OCI-LY7 (cell line): ENCODE results near the gene SNX9. TPM values are rescaled to one million over a fixed set of nuclear protein-coding genes. Genes with fewer than 3 reads are reported as not detected.

Source experiments
- BruUV-seq: library from RNA; stranded (reverse); fragments of 400-500 nt; replicated peaks from 2 replicates; lab custom pipeline; 2021; lab: Mats Ljungman, UMichigan
- CTCF ChIA-PET: fragments of 300-600 bp; sonication (Branson Sonifier 250); formaldehyde crosslinking; loops from one replicate; lab custom pipeline; 2022; ENCODE audit warnings: antibody characterized with exemption; ENCODE audit not compliant: unreplicated experiment; lab: Charles Lee
- POLR2A ChIA-PET: fragments of 300-600 bp; sonication (Branson Sonifier 250); formaldehyde crosslinking; loops from one replicate; lab custom pipeline; 2022; ENCODE audit warnings: antibody characterized with exemption; lab: Charles Lee
- DNase-seq: peaks from one replicate; pipeline ENCODE4 v3.0.0-alpha.2; 2015; ENCODE audit warnings: low spot score
- H2AFZ ChIP-seq: fragments of 200-600 bp; sonication (generic), shearing (Covaris generic); 2 replicates; pipeline ENCODE4 v1.6.1; 2014; ENCODE audit warnings: mild to moderate bottlenecking, antibody characterized with exemption, low read length, moderate library complexity
- H3K27ac ChIP-seq: fragments of 200-600 bp; sonication (generic); 2 replicates; pipeline ENCODE4 v1.5.1; 2014; ENCODE audit warnings: mixed run types, low read depth, mild to moderate bottlenecking, moderate library complexity, low read length, inconsistent platforms; ENCODE audit not compliant: poor library complexity, severe bottlenecking
- H3K36me3 ChIP-seq: fragments of 200-600 bp; sonication (generic); 2 replicates; pipeline ENCODE4 v1.6.1; 2014; ENCODE audit warnings: mild to moderate bottlenecking, antibody characterized with exemption, low read length, moderate library complexity, mixed read lengths; ENCODE audit not compliant: insufficient read depth
- H3K4me1 ChIP-seq: fragments of 200-600 bp; sonication (generic); 2 replicates; pipeline ENCODE4 v1.5.1; 2014; ENCODE audit warnings: mild to moderate bottlenecking, low read length; ENCODE audit not compliant: insufficient read depth, poor library complexity, severe bottlenecking
- H3K4me2 ChIP-seq: fragments of 200-600 bp; sonication (generic); 2 replicates; pipeline ENCODE4 v1.6.1; 2014; ENCODE audit warnings: mild to moderate bottlenecking, low read length
- H3K4me3 ChIP-seq: fragments of 200-600 bp; sonication (generic); 2 replicates; pipeline ENCODE4 v1.5.1; 2014; ENCODE audit warnings: mild to moderate bottlenecking, low read depth, low read length; ENCODE audit not compliant: poor library complexity, severe bottlenecking
- H3K79me2 ChIP-seq: fragments of 200-600 bp; sonication (generic); 2 replicates; pipeline ENCODE4 v1.6.1; 2016; ENCODE audit warnings: low read depth, mild to moderate bottlenecking, low read length, moderate library complexity, mixed read lengths; ENCODE audit not compliant: insufficient read depth
- H3K9me2 ChIP-seq: fragments of 200-600 bp; sonication (generic); 2 replicates; pipeline ENCODE4 v1.6.1; 2016; ENCODE audit warnings: mild to moderate bottlenecking, low read length, mixed read lengths; ENCODE audit not compliant: insufficient read depth
- H3K9me3 ChIP-seq: fragments of 200-600 bp; sonication (generic); 2 replicates; pipeline ENCODE4 v1.6.1; 2014; ENCODE audit warnings: mild to moderate bottlenecking, mixed run types, low read length, mixed read lengths
- H4K20me1 ChIP-seq: fragments of 200-600 bp; sonication (generic); 2 replicates; pipeline ENCODE4 v1.6.1; 2014; ENCODE audit warnings: mild to moderate bottlenecking, antibody characterized with exemption, low read length, moderate library complexity, mixed read lengths; ENCODE audit not compliant: insufficient read depth
- CTCF ChIP-seq: fragments of 200-600 bp; sonication (generic); conservative IDR thresholded peaks from 2 replicates; pipeline ENCODE4 v1.5.1; 2014; ENCODE audit warnings: mild to moderate bottlenecking, antibody characterized with exemption, low read length, moderate library complexity, mixed read lengths
- EZH2phosphoT487 ChIP-seq: fragments of 200-600 bp; sonication (generic); IDR thresholded peaks from 2 replicates; pipeline ENCODE4 v1.6.1; 2018; ENCODE audit warnings: low read depth, borderline replicate concordance, mild to moderate bottlenecking, mixed run types, antibody characterized with exemption, low read length, moderate library complexity, mixed read lengths
- intact Hi-C: fragments of 100-400 bp; cut with micrococcal nuclease; formaldehyde crosslinking; loops from one replicate; pipeline ENCODE4 v1.10.0; 2022; ENCODE audit not compliant: unreplicated experiment
- total RNA-seq, 2 experiments: library from RNA; depleted of rRNA in 1 of 2; stranded (reverse); fragments of >200 nt in 1 of 2; shearing (Covaris generic) in 1 of 2; gene quantifications; 2 replicates each; pipeline ENCODE4 v1.2.3, GENCODE V29; 2014 to 2022

The SNX9 gene
- total RNA-seq, 2 experiments from 2014 or later: not detected

GRCh38 chr6:157840261-157840660 is 17.2 kb downstream of the SNX9 start:
- H4K20me1 ChIP-seq: no peaks in the 10 kb centered on the region

GRCh38 chr6:157840776-157841175 is 17.7 kb downstream of the SNX9 start:
- intact Hi-C loops: no loop called here
- Histone ChIP-seq H3K4me3 (no peak overlapping the region), H3K27ac (no peak overlapping the region), H4K20me1 (no peaks in the 10 kb centered on the region), H3K9me3 (no peaks in the 10 kb centered on the region), H3K79me2 (no peaks in the 10 kb centered on the region), H3K36me3 (no peaks in the 10 kb centered on the region), H3K4me2 (no peak overlapping the region), H2AFZ (no peak overlapping the region), H3K9me2 (no peaks in the 10 kb centered on the region), H3K4me1 (no peaks in the 10 kb centered on the region)
- POLR2A ChIA-PET: interaction anchor here (0.6 to 0.9 kb wide), 2 partner anchors 9 kb away, joined by 3 read pairs; no protein-coding TSS in a partner anchor
- no peak for TF ChIP-seq CTCF
- no peak for TF ChIP-seq EZH2phosphoT487
- CTCF ChIA-PET: no interaction called here
- BruUV-seq: no TSS peak
- DNase-seq: no peak

More at GRCh38 chr6:157840261-157840660, 17.2 kb downstream of the SNX9 start:
- no peak for TF ChIP-seq EZH2phosphoT487
- no peak for TF ChIP-seq CTCF
- no peaks in the 10 kb centered on the region for H3K9me3 ChIP-seq
- H3K4me3 ChIP-seq: no peak overlapping the region
- H2AFZ ChIP-seq: no peak overlapping the region
- BruUV-seq: no TSS peak
- H3K27ac ChIP-seq: no peak overlapping the region
- H3K36me3 ChIP-seq: no peaks in the 10 kb centered on the region
- DNase-seq: no peak
- no peak overlapping the region for H3K4me2 ChIP-seq
- no peaks in the 10 kb centered on the region for H3K79me2 ChIP-seq
- no peaks in the 10 kb centered on the region for H3K9me2 ChIP-seq
- H3K4me1 ChIP-seq: no peaks in the 10 kb centered on the region
- CTCF ChIA-PET: no interaction called here
- intact Hi-C loops: no loop called here
- POLR2A ChIA-PET: interaction anchor here (0.6 to 0.9 kb wide), 2 partner anchors 8 to 9 kb away, joined by 3 read pairs; no protein-coding TSS in a partner anchor

- no peak for DNase-seq
- POLR2A ChIA-PET: no interaction called here
- H3K4me3 ChIP-seq: no peak overlapping the region
- no peaks in the 10 kb centered on the region for H3K79me2 ChIP-seq
- CTCF ChIA-PET: no interaction called here
- no TSS peak for BruUV-seq
- no peaks in the 10 kb centered on the region for H3K36me3 ChIP-seq
- H3K4me1 ChIP-seq: no peaks in the 10 kb centered on the region
- no peaks in the 10 kb centered on the region for H4K20me1 ChIP-seq
- TF ChIP-seq CTCF (no peak), EZH2phosphoT487 (no peak)
- H3K9me2 ChIP-seq: no peaks in the 10 kb centered on the region
- H3K9me3 ChIP-seq: no peaks in the 10 kb centered on the region
- intact Hi-C loops: no loop called here
- H2AFZ ChIP-seq: no peak overlapping the region
- H3K27ac ChIP-seq: no peak overlapping the region
- H3K4me2 ChIP-seq: no peak overlapping the region
Measured at GRCh38 chr6:157841211-157841840, 18.3 kb downstream of the SNX9 start.
